Tibial artery (tissue), 4 donors: Measurements from ENCODE around the gene RNF220.

Experiments used
- DNase-seq, 2 donors: peaks; one replicate each; pipeline ENCODE4 v3.0.0-alpha.2; 2019
- H3K27ac ChIP-seq, 2 donors: fragments of 200-600 bp; sonication (generic) in 1 of 2; 1 replicate in 1 of 2; 2 replicates in 1 of 2; pipeline ENCODE4 v1.5.1; 2018 to 2019; ENCODE audit warnings: mild to moderate bottlenecking in 1 of 2
- H3K27me3 ChIP-seq, 2 donors: fragments of 200-600 bp; sonication (generic) in 1 of 2; one replicate each; pipeline versions ENCODE4 v1.5.1 to v1.6.0; 2016 to 2019
- H3K36me3 ChIP-seq, 3 donors: fragments of 200-600 bp; sonication (generic) in 2 of 3; one replicate each; pipeline ENCODE4 v1.5.1; 2016 to 2019; ENCODE audit warnings: mild to moderate bottlenecking in 2 of 3
- H3K4me1 ChIP-seq, 4 donors: fragments of 200-600 bp; sonication (generic) in 2 of 4; 1 replicate in 3 of 4; 2 replicates in 1 of 4; pipeline ENCODE4 v1.5.1; 2016 to 2019
- H3K4me3 ChIP-seq, 2 donors: fragments of 200-600 bp; sonication (generic) in 1 of 2; 1 replicate in 1 of 2; 2 replicates in 1 of 2; pipeline ENCODE4 v1.5.1; 2018 to 2019; ENCODE audit warnings: mild to moderate bottlenecking in 2 of 2
- H3K9me3 ChIP-seq, 3 donors: fragments of 200-600 bp; sonication (generic) in 1 of 3; one replicate each; pipeline ENCODE4 v1.5.1; 2016 to 2019
- intact Hi-C: fragments of 100-400 bp; cut with DNase I; formaldehyde crosslinking; loops from one replicate; pipeline ENCODE4 v1.15.0; 2023; ENCODE audit warnings: low total_unique reads
- TF ChIP-seq, protein P1 (sequence below), 2 experiments: fragments of 200-600 bp in 1 of 2; fragments of 450-650 bp in 1 of 2; IDR thresholded peaks; one replicate each; pipeline ENCODE4 v1.5.1; 2017 to 2019; ENCODE audit warnings: antibody characterized with exemption in 2 of 2, mild to moderate bottlenecking in 1 of 2, moderate library complexity in 1 of 2

Gene RNF220

DNA sequence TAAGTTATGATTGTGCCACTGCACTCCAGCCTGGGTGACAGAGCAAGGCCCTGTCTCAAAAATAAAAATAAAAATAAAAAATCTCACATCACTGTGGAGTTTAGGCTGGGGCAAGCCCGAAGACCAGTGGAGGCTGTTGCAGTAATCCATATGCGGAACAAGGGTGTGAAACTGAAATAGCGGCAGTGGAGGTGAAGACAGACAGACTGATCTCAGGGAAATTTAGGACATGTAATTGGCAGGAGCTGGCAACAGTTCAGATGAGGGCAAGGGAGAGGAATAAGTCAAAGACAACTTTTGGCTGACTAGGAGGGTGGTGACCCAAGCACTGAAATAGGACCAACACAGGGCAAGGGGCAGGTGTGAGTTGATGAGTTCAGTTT, 277.8 kb downstream of the RNF220 start:
- Histone ChIP-seq H3K9me3 (no peaks in the 10 kb centered on the region), H3K27ac (no peak overlapping the region), H3K4me1 (no peaks in the 10 kb centered on the region), H3K4me3 (no peak overlapping the region), H3K27me3 (no peaks in the 10 kb centered on the region), H3K36me3 (no peaks in the 10 kb centered on the region)
- no peak for DNase-seq
- TF ChIP-seq, protein P1, sequence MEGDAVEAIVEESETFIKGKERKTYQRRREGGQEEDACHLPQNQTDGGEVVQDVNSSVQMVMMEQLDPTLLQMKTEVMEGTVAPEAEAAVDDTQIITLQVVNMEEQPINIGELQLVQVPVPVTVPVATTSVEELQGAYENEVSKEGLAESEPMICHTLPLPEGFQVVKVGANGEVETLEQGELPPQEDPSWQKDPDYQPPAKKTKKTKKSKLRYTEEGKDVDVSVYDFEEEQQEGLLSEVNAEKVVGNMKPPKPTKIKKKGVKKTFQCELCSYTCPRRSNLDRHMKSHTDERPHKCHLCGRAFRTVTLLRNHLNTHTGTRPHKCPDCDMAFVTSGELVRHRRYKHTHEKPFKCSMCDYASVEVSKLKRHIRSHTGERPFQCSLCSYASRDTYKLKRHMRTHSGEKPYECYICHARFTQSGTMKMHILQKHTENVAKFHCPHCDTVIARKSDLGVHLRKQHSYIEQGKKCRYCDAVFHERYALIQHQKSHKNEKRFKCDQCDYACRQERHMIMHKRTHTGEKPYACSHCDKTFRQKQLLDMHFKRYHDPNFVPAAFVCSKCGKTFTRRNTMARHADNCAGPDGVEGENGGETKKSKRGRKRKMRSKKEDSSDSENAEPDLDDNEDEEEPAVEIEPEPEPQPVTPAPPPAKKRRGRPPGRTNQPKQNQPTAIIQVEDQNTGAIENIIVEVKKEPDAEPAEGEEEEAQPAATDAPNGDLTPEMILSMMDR (IDR thresholded peaks at IDR 0.05) = no peak
- intact Hi-C loops = no loop called here

DNA sequence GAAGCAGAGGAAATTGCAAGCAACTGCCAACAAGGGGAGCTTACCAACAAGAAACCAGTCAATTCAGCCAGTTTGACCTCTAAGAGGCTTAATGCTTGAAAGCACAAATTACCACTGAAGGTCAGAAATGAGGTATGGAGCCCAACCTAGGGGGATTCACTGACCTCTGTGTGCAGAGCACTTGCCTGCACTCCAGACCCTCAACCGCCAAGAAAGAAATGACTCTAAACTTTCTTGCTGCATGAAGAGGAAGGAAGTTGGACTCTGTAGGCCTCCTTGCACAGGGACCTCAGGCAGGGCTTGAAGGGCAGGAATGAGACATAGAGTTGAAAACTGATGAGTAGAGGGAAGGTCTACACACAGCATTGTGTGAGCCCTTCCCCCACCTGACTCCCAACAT, 279.5 kb downstream of the RNF220 start:
- Histone ChIP-seq H3K4me3 (no peak overlapping the region), H3K27me3 (no peaks in the 10 kb centered on the region), H3K4me1 (no peaks in the 10 kb centered on the region), H3K36me3 (no peaks in the 10 kb centered on the region), H3K27ac (no peak overlapping the region), H3K9me3 (no peaks in the 10 kb centered on the region)
- TF ChIP-seq, protein P1 (IDR thresholded peaks at IDR 0.05) = no peak
- DNase-seq = no peak
- intact Hi-C loops = no loop called here

DNA sequence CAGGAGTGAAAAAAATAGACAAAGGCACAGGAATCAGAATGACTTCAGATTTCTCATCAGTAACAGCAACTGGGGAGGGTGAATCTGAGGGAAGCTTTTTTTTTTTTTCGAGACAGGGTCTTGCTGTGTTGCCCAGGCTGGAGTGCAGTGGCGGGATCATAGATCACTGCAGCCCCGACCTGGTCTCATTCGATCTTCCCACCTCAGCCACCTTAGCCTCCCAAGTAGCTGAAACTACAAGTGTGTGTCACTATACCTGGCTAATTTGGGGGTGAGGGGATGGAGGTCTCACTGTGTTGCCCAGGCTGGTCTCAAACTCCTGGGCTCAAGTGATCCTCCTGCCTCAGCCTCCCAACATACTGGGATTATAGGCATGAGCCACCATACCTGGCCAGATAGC, 280.2 kb downstream of the RNF220 start:
- intact Hi-C loops = no loop called here
- no peak overlapping the region for H3K4me3 ChIP-seq
- peaks cover 0 to 2% of the 10 kb centered on the region in 2 donors for H3K27me3 ChIP-seq
- TF ChIP-seq, protein P1 (IDR thresholded peaks at IDR 0.05) = no peak
- no peaks in the 10 kb centered on the region for H3K36me3 ChIP-seq
- H3K4me1 ChIP-seq = no peaks in the 10 kb centered on the region
- no peak for DNase-seq
- H3K27ac ChIP-seq = no peak overlapping the region
- H3K9me3 ChIP-seq = no peaks in the 10 kb centered on the region

DNA sequence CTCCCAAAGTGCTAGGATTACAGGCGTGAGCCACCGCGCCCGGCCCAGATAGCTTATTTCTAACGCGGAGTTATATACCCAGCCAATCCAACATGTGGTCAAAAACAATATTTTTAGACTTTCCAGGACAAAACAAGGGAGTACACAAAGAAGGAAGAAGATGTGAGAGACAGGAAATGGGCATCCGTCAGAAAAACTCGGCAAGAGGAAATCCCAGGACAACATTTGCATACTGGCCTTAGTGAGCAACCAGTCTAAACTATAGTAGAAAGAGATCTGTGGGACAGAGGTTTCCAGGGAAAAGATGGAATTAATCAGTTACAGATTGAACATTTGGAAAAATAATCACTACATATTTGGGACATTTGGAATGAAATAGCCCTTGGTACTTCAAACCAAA, 280.8 kb downstream of the RNF220 start:
- Histone ChIP-seq H3K9me3 (no peaks in the 10 kb centered on the region), H3K4me3 (no peak overlapping the region), H3K27me3 (peaks cover 0 to 2% of the 10 kb centered on the region in 2 donors), H3K36me3 (no peaks in the 10 kb centered on the region), H3K4me1 (no peaks in the 10 kb centered on the region), H3K27ac (no peak overlapping the region)
- TF ChIP-seq, protein P1 (IDR thresholded peaks at IDR 0.05) = no peak
- intact Hi-C loops = no loop called here
- DNase-seq = no peak

DNA sequence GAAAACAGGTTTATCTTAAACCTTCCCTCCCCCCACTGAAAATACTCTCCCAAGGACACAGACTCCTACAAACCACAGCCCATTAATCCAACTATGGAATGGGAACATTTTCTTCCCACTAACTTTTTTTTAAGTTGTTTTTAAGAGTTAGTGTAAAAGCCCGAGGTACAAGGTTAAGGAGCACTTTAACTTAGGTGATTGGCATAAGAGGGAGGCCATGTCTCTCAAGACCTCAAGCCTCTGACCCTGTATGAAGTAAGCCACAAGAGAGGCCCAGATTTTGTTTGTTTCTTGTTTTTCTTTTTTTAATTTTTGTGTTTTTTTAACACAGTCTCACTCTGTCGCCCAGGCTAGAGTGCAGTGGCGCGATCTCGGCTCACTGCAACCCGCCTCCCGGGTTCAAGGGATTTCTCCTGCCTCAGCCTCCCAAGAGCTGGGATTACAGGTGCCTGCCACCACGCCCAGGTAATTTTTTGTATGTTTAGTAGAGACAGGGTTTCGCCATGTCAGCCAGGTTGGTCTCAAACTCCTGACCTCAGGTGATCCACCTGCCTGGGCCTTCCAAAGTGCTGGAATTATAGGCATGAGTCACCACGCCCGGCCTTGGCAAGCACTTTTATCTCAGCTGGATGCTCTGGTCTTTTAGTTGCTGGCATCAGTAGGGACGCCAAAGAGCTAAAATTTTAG, 283.8 kb downstream of the RNF220 start:
- Histone ChIP-seq H3K27me3 (peaks cover 0 to 2% of the 10 kb centered on the region in 2 donors), H3K4me1 (no peaks in the 10 kb centered on the region), H3K36me3 (no peaks in the 10 kb centered on the region), H3K27ac (no peak overlapping the region), H3K4me3 (no peak overlapping the region), H3K9me3 (no peaks in the 10 kb centered on the region)
- no peak for DNase-seq
- intact Hi-C loops = no loop called here
- TF ChIP-seq, protein P1 (IDR thresholded peaks at IDR 0.05) = no peak

DNA sequence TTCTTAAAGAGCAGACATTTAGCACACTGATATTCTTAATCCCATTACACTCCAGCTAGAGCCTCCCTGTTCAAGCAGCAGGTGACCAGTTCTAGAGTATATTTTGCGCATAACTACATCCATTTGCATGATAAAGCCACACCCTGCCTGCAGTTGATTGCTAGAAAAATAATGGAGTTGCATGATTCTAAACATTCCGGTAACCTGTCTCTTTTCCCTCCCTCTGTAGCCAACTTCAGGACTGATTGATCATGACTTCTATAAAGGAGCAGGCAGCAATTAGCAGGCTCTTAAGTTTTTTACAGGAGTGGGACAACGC, 284.4 kb downstream of the RNF220 start:
- no peaks in the 10 kb centered on the region for H3K36me3 ChIP-seq
- TF ChIP-seq, protein P1 (IDR thresholded peaks at IDR 0.05) = no peak
- H3K27ac ChIP-seq = no peak overlapping the region
- H3K27me3 ChIP-seq = peaks cover 0 to 2% of the 10 kb centered on the region in 2 donors
- no peaks in the 10 kb centered on the region for H3K9me3 ChIP-seq
- no peak overlapping the region for H3K4me3 ChIP-seq
- no peaks in the 10 kb centered on the region for H3K4me1 ChIP-seq
- DNase-seq = no peak
- intact Hi-C loops = no loop called here
